Loucy (cell line): ENCODE measurements around the gene RADX.

Experiments used
- CTCF ChIP-seq: fragments of 200-600 bp; sonication (generic); conservative IDR thresholded peaks from 2 replicates; pipeline ENCODE4 v1.5.1; 2014; ENCODE audit warnings: mild to moderate bottlenecking, antibody characterized with exemption, low read length
- EZH2phosphoT487 ChIP-seq: fragments of 200-600 bp; IDR thresholded peaks from 2 replicates; pipeline ENCODE4 v1.6.1; 2018; ENCODE audit warnings: antibody characterized with exemption, mild to moderate bottlenecking, moderate library complexity, borderline replicate concordance

GRCh38 chrX:106611679-106612392 is at the start of gene RADX:
- no peak for TF ChIP-seq CTCF
- no peak for TF ChIP-seq EZH2phosphoT487
